SHP77 (cell line): ENCODE results near the gene PTCSC3.
A peak's percentile ranks its signal among the peaks of the same experiment; 100 is the strongest.

Experiments
- DNase-seq, 2 experiments: peaks; one replicate each; lab custom pipeline; 2025; lab: John Stamatoyannopoulos, UW

Gene PTCSC3

GRCh38 chr14:36176524-36176923 is at the start of gene PTCSC3:
Gene PTCSC3, minus strand, starts transcription at chr14:36176722.
- no peak for DNase-seq

GRCh38 chr14:36226164-36226563 is 49.6 kb upstream of the PTCSC3 start:
- no peak for DNase-seq

GRCh38 chr14:36224176-36224575 is 47.7 kb upstream of the PTCSC3 start:
- DNase-seq: no peak

DNA sequence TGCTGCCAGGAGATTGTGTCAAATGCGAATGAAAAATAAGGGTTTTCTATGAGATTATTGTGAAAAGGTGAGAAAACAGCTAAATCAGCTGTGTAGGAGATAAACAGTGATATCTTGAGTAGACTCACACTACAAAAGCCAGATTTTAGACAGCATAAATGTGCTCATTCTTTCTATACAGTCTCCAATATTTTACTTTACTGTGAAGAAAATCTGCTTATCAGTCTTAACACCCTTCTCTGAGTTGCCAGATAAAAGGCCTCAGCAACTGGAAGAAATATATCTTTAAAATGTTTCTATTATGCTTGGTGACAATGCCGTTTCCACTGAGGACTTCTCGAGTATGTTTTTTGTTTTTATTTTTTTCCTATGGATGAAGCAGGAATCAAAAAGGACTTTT is 47.0 kb upstream of the PTCSC3 start:
- DNase-seq: no peak

- DNase-seq: no peak
These were observed 46.5 kb upstream of the PTCSC3 start for GRCh38 chr14:36222952-36223468.

DNA sequence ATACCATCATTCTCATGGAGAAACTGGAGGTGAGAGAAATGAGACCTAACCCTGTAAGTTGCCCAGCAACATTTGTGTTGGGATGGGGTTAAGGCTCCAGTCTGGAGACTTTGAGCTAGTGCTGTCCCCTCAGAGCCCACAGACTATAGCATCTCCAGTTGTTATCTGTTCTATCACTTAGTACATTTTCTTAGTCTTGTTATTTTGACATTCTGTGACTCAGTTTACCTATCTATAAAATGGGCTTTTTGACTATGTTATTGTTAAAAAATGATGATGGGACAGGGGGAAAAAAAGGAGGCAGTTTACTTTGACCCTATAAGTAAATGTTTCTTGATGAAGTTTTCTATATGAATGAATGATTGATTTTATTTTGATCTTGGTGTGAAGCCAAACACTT is 45.8 kb upstream of the PTCSC3 start:
- no peak for DNase-seq

DNA sequence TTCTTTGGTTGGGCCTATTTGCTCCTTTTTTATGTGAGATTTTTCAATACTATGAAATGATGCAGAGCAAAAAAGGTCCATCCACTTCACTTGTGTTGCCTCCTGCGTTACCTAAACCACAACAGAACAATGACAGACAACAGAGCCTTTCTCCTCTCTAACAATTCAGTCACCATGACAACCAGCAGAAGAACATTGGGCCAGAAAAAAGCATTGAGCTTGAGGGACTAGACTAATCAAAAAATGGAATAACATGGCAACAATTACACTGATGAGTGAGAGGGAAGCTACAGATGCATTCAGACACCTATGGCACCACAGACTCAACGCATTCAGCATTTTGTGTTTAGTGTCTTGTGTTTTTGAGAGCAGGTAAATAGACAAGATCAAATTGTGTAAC is 44.6 kb upstream of the PTCSC3 start:
- DNase-seq: peak in 1 of 2 experiments; percentile 8

DNA sequence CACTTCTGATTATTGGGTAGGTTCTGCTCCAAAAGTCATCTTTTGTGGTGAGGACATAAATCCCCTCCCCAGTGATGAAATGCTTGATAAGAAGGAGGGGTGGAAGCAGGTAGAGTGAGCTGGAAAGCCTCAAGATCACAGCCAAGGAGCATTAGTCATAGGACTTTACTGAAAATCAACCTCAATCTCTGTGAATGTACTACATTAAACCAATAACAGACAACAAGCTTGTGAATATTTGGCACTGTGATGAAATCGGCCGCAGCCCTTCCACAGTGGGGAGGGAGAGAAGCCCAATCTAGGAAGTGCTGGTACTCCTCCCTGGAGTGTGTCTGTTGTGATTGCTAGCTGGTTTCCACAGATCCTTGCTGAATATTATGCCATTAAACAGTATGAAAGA is 41.2 kb upstream of the PTCSC3 start:
- peak in 1 of 2 experiments; percentile 32 for DNase-seq

GRCh38 chr14:36217027-36217426 is 40.5 kb upstream of the PTCSC3 start:
- DNase-seq: peak in 1 of 2 experiments; percentile 54

DNA sequence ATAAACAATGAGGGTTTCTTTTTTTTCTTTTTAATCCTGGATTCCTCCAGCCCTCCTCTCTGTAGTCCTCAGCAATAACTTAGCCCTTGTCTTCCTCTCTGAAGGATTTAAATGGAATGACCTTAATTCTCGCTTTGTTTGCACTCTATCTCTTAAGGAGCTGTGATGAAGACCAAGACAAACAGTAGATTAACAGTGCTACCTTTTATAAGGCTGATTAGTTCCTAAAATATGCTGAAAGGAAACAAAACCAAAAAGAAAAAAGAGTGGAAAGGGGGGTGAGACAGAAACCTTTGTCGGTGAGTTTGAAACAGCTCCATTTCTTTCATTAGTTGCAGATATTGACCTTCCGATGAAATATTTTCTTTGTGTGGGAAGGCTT is 38.7 kb upstream of the PTCSC3 start:
- DNase-seq: no peak

- peak; percentile 60 to 67 for DNase-seq
These were observed 38.1 kb upstream of the PTCSC3 start for GRCh38 chr14:36214476-36215216.

- no peak for DNase-seq
These were observed 36.5 kb upstream of the PTCSC3 start for GRCh38 chr14:36212987-36213386.

DNA sequence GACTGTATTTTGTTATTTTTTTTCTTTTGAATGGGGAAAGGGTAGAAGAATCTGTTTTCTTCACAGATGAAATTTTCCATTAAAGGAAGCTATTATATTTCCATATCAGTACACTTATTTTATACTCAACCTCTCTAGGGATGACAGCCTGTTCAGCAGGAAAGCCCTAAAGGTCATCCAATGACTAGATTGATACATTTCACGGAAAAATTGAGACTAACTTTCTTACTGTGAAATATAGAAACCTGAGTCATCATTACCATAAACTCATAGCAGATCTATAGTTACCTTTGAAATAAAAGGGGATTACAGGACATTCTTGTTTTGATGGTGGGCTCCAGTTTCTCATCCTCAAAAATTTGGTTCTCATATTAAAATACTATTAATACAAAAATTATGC is 36.1 kb upstream of the PTCSC3 start:
- DNase-seq: no peak

- DNase-seq: peak; percentile 91 to 92
These were observed 32.3 kb upstream of the PTCSC3 start for GRCh38 chr14:36208690-36209278.

DNA sequence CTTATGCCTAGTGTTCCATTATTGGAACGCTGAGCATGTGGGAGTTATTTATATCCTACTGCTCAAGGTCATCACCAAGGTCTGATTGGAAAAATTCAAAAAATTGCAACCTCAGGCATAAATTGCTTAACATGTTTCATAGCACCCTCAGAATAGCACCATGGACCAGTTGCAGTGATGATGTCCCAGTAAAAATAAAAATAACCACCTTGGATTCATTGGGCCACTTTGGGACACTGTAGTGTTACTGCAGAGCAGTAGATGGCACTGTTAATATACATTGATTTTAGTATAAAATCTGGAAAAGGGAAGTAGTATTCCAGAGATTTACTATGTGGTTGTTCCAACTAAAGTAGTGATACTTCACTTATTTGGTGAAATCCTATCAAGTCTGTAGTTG is 31.0 kb upstream of the PTCSC3 start:
- DNase-seq: peak; percentile 57 to 60

DNA sequence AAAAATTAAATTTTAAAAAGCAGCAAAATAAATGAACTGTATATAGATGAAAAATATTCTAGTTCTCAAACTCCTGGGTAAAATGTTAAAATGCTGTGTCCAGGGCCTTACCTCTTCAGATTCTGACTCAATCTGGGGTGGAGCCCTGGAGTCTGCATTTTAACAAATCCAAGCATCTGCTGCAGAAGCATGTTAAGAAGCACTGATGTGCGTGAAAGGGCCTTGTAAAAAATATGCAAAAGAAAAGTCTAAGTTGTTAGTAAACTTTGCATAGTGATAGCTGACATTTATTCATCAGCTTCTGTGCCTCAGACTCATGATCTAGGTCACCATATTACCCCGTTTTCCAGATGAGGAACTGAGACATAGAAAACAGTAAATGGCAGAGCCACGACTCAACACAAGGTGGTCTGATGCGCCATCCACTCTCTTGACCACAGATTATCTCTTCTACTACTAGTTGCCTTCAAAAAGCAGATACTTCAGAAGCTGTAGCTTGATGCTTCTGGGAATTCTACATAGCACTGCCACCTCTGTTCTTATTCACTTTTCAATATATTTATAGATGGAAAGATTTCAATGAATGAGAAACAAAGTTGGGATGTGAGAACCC is 28.0 kb upstream of the PTCSC3 start:
- DNase-seq: no peak

DNA sequence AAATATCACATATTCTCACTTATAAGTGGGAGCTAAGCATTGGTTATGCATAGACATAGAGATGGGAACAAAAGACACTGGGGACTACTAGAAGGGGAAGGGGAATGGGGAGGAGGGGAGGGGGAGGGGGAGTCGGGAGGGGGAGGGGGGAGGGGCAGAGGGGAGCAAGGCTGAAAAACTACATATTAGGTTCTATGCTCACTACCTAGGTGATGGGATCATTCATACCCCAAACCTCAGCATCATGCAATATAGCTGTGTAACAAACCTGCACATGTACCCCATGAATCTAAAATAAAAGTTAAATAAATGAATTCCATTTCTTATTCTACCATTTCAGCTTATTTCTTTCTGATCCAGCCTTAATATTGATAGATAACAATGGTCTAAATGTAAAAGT is 21.9 kb upstream of the PTCSC3 start:
- no peak for DNase-seq

GRCh38 chr14:36194663-36195062 is 18.1 kb upstream of the PTCSC3 start:
- DNase-seq: no peak

GRCh38 chr14:36192530-36192929 is 16.0 kb upstream of the PTCSC3 start:
- no peak for DNase-seq

- DNase-seq: no peak
These were observed 6.9 kb upstream of the PTCSC3 start for GRCh38 chr14:36183402-36183801.

DNA sequence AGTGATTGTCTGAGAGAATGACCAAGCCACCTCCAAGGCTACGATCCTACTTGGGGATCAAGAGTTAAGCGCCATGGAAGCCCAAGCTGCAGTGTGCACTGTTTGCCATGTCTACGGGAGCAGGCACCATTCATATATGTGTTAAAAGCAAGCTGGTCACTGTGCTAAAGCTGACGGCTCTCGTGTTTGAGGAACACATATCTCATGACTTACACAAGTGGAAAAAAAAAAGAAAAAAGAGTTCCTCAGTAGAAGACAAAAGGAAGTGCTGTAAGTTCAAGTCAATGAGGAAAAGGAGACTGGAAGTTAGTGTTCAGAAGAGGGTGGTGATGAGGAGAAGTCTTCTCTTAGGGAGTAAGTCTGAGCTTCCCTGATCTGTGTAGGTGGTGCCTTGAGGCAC is 4.9 kb upstream of the PTCSC3 start:
- no peak for DNase-seq

DNA sequence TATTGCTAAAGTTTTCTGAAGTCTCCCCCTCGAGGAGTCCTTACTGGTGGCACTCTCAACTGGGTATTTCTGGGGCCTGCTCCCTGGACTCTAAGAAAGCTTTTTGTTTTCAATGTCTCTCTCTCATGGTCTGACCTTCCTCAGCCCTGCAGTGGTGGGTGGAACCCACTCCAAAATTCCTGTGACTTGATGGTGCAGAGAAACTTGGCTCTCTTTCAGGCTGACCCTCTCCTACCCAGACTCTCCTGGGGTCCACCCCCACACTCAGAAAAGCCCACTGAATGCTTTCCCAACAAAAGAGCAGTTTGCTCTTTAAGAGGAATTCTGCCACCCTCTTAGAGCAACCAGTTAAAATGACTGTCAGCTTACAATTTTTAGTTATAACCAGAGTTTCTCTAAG is 967 bp upstream of the PTCSC3 start:
- DNase-seq: no peak

DNA sequence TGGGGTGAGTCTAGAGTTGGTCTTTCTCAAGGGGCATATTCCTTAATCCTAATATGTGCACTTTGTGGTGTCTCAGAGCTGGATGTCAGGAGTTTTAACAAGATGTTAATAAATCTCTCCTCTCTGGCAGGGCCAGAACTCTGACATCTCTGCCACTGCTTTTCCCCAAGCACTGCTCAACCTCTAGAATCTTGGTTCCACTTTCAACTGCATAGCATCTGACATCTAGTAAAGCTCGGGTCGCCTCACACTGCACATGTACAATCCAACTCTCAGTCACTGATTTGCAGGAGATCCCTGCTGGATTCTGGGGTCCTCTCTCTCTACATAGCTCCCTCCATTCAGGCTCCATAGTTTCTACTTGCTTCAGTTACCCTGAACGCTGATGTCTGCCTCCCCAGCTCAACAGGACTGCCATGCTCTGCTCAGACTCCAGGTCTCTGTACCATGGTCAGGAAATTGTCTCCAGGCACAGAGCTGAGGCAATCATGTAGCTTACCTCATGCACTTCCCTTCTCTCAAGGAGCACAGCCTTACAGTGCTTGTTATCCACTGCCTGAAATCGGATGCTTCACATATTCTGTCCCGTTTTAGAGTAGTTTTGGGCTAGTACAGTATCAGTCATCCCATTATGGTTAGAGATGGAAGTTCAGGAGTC is 1.6 kb downstream of the PTCSC3 start:
- no peak for DNase-seq
